GM12878 (cell line): Measurements from ENCODE around the gene RXFP3. TPM values are rescaled to one million over a fixed set of nuclear protein-coding genes. Genes with fewer than 3 reads are reported as not detected.

Experiments
- ATAC-seq: fragments of 200-7000 bp; cut with Tn5 transposase; 3 replicates; pipeline ENCODE4 v1.9.1; 2020; ENCODE audit warnings: mild to moderate bottlenecking, moderate library complexity
- BruUV-seq: library from RNA; stranded (reverse); fragments of 400-500 nt; replicated peaks from 2 replicates; lab custom pipeline; 2021; lab: Mats Ljungman, UMichigan
- CTCF ChIA-PET: fragments of 300-600 bp; sonication (Branson Sonifier 250); formaldehyde crosslinking; extraction: SDS; loops from one replicate; lab custom pipeline; 2021; ENCODE audit warnings: inconsistent platforms; lab: Yijun Ruan, JAX
- POLR2A ChIA-PET: fragments of 350-600 bp; formaldehyde crosslinking; extraction: SDS; loops from one replicate; lab custom pipeline; 2021; ENCODE audit warnings: inconsistent platforms; lab: Charles Lee
- RAD21 ChIA-PET: fragments of 300-600 bp; sonication (Branson Sonifier 250); formaldehyde crosslinking; loops from one replicate; lab custom pipeline; 2023; ENCODE audit warnings: antibody characterized with exemption; ENCODE audit not compliant: unreplicated experiment; lab: Charles Lee
- SMC1A ChIA-PET: fragments of 300-600 bp; sonication (Branson Sonifier 250); formaldehyde crosslinking; loops from one replicate; lab custom pipeline; 2023; ENCODE audit not compliant: unreplicated experiment, uncharacterized antibody; lab: Charles Lee
- DNase-seq: peaks from one replicate; pipeline ENCODE4 v3.0.0-alpha.2; 2011; ENCODE audit warnings: low read depth, low spot score
- FAIRE-seq: peaks from 3 replicates; lab custom pipeline; 2011; peaks lifted over from hg19 to GRCh38; lab: Jason Lieb, UNC
- H2AFZ ChIP-seq: 2 replicates; pipeline ENCODE4 v1.6.0; 2011; ENCODE audit warnings: low read depth, low read length, control low read depth; ENCODE audit not compliant: control insufficient read depth
- H3K27ac ChIP-seq: 2 replicates; pipeline ENCODE4 v1.5.1; 2011; ENCODE audit warnings: control low read depth; ENCODE audit not compliant: control insufficient read depth, insufficient read depth
- H3K27me3 ChIP-seq, 2 experiments: replicated peaks in 1 of 2; 2 replicates each; pipeline versions ENCODE4 v1.6.0 to v1.6.1; 2011; ENCODE audit warnings: low read length in 1 of 2; ENCODE audit not compliant: control insufficient read depth in 2 of 2, insufficient read depth in 2 of 2
- H3K36me3 ChIP-seq, 2 experiments: 2 replicates each; pipeline ENCODE4 v1.5.1; 2011; ENCODE audit warnings: low read length in 1 of 2; ENCODE audit not compliant: control insufficient read depth in 2 of 2, insufficient read depth in 2 of 2
- H3K4me1 ChIP-seq: 2 replicates; pipeline ENCODE4 v1.6.1; 2011; ENCODE audit warnings: mild to moderate bottlenecking, low read length, moderate library complexity, mixed read lengths; ENCODE audit not compliant: control insufficient read depth, insufficient read depth
- H3K4me2 ChIP-seq: 2 replicates; pipeline ENCODE4 v1.6.0; 2011; ENCODE audit warnings: control low read depth; ENCODE audit not compliant: control insufficient read depth, insufficient read depth
- H3K4me3 ChIP-seq: fragments of 200-600 bp; sonication (generic); 2 replicates; pipeline ENCODE4 v1.5.1; 2016
- H3K79me2 ChIP-seq: 2 replicates; pipeline ENCODE4 v1.6.0; 2011; ENCODE audit warnings: low read length; ENCODE audit not compliant: control insufficient read depth, insufficient read depth
- H3K9ac ChIP-seq: 2 replicates; pipeline ENCODE4 v1.8.0; 2011; ENCODE audit warnings: low read length, control low read depth, mixed read lengths; ENCODE audit not compliant: control insufficient read depth, insufficient read depth
- H3K9me3 ChIP-seq: replicated peaks from 3 replicates; pipeline ENCODE4 v1.5.1; 2011; ENCODE audit warnings: mild to moderate bottlenecking, low read length; ENCODE audit not compliant: control insufficient read depth, insufficient read depth
- H4K20me1 ChIP-seq: 2 replicates; pipeline ENCODE4 v1.6.0; 2011; ENCODE audit not compliant: control insufficient read depth, insufficient read depth
- BACH1 ChIP-seq: fragments of 450-650 bp; IDR thresholded peaks from 2 replicates; pipeline ENCODE4 v1.6.1; 2017; ENCODE audit warnings: mild to moderate bottlenecking, borderline replicate concordance
- BCL11A ChIP-seq: IDR thresholded peaks from 2 replicates; pipeline ENCODE4 v1.6.1; 2011; ENCODE audit warnings: low read depth, low read length
- CHD1 ChIP-seq: IDR thresholded peaks from 2 replicates; pipeline ENCODE4 v1.6.1; 2012; ENCODE audit warnings: low read depth, low read length, improper control_type of control experiment
- EED ChIP-seq: sonication (generic); IDR thresholded peaks from 2 replicates; pipeline ENCODE4 v1.6.1; 2016; ENCODE audit warnings: antibody characterized with exemption, low read depth
- NFIC ChIP-seq: IDR thresholded peaks from 2 replicates; pipeline ENCODE4 v1.6.1; 2012; ENCODE audit warnings: low read depth, mild to moderate bottlenecking, inconsistent platforms, low read length, moderate library complexity
- NR2C1 ChIP-seq: fragments of 450-650 bp; IDR thresholded peaks from 2 replicates; pipeline ENCODE4 v1.6.1; 2017; ENCODE audit warnings: antibody characterized with exemption, mild to moderate bottlenecking, moderate library complexity
- POLR2AphosphoS2 ChIP-seq: IDR thresholded peaks from 2 replicates; pipeline ENCODE4 v1.6.1; 2011; ENCODE audit warnings: low read depth, mild to moderate bottlenecking, low read length, improper control_type of control experiment, moderate library complexity
- RCOR1 ChIP-seq: conservative IDR thresholded peaks from 2 replicates; pipeline ENCODE4 v1.6.1; 2012; ENCODE audit warnings: low read depth, low read length, improper control_type of control experiment
- SIN3A ChIP-seq: IDR thresholded peaks from 2 replicates; pipeline ENCODE4 v1.6.1; 2012; ENCODE audit warnings: low read depth, low read length, improper control_type of control experiment
- SIX5 ChIP-seq: IDR thresholded peaks from 2 replicates; pipeline ENCODE4 v1.6.1; 2011; ENCODE audit warnings: mild to moderate bottlenecking, low read depth, low read length, moderate library complexity; ENCODE audit not compliant: severe bottlenecking
- SMAD1 ChIP-seq: fragments of 450-650 bp; IDR thresholded peaks from 2 replicates; pipeline ENCODE4 v1.6.1; 2018; ENCODE audit warnings: mild to moderate bottlenecking, low read depth; ENCODE audit not compliant: partially characterized antibody
- SMC3 ChIP-seq: IDR thresholded peaks from 2 replicates; pipeline ENCODE4 v1.6.1; 2011; ENCODE audit warnings: low read length, improper control_type of control experiment, borderline replicate concordance
- TAF1 ChIP-seq: IDR thresholded peaks from 2 replicates; pipeline ENCODE4 v1.6.1; 2011; ENCODE audit warnings: mild to moderate bottlenecking, low read depth, low read length, borderline replicate concordance
- TBL1XR1 ChIP-seq: IDR thresholded peaks from 2 replicates; pipeline ENCODE4 v1.6.1; 2012; ENCODE audit warnings: low read depth, low read length, improper control_type of control experiment
- YBX1 ChIP-seq: fragments of 450-650 bp; IDR thresholded peaks from 2 replicates; pipeline ENCODE4 v1.6.1; 2016; ENCODE audit warnings: antibody characterized with exemption
- ZBTB4 ChIP-seq: fragments of 450-650 bp; formaldehyde crosslinking; IDR thresholded peaks from 2 replicates; pipeline ENCODE4 v1.4.0; 2022; ENCODE audit warnings: mild to moderate bottlenecking, moderate library complexity
- ZBTB40 ChIP-seq: fragments of 450-650 bp; IDR thresholded peaks from 2 replicates; pipeline ENCODE4 v1.6.1; 2016; ENCODE audit warnings: mild to moderate bottlenecking, moderate library complexity, borderline replicate concordance
- WGBS: methylation state at CpG from one replicate; pipeline ENCODE4 v1.1.6; 2016; ENCODE audit warnings: low lambda C conversion rate; ENCODE audit not compliant: insufficient replicate concordance, insufficient coverage; ENCODE audit errors: missing lambda C conversion rate; 5-methylcytosine and 5-hydroxymethylcytosine counted together
- in situ Hi-C: fragments of 300-500 bp; cut with MboI; formaldehyde crosslinking; loops from 9 replicates; pipeline ENCODE4 v1.14.3; 2018; ENCODE audit warnings: mixed read lengths
- intact Hi-C: fragments of 100-400 bp; cut with micrococcal nuclease; formaldehyde crosslinking; loops from one replicate; pipeline ENCODE4 v1.14.2; 2022; ENCODE audit not compliant: unreplicated experiment
- polyA plus RNA-seq, 11 experiments: library from polyadenylated mRNA; depleted of rRNA in 4 of 11; unstranded in 6 of 11; stranded (reverse) in 5 of 11; fragments of >200 nt; fragmentation: Nextera tagmentation in 4 of 11; fragmentation: Illumina TruSeq in 1 of 11; extraction: Ambion mirVana in 4 of 11; extraction: Trizol in 1 of 11; gene quantifications; 1 replicate in 1 of 11; 2 replicates in 10 of 11; pipeline versions ENCODE4 v1.2.1 to v1.2.3, GENCODE V29; 2011 to 2016; ENCODE audit warnings: inconsistent platforms in 2 of 11, missing spikeins in 2 of 11, low read depth in 1 of 11
- total RNA-seq, 4 experiments: library from RNA; depleted of rRNA in 3 of 4; stranded (reverse); fragments of >200 nt in 3 of 4; fragmentation: Illumina TruSeq in 1 of 4; extraction: Trizol in 1 of 4; gene quantifications; 2 replicates each; pipeline versions ENCODE4 v1.2.1 to v1.2.3, GENCODE V29; 2013 to 2021

Gene RXFP3
- total and polyA plus RNA-seq, 10 of the 15 experiments (the other 5 are each of a cell fraction or from before 2014, with no cell fraction given) = 0.03 to 0.06 TPM; not detected in 8

DNA sequence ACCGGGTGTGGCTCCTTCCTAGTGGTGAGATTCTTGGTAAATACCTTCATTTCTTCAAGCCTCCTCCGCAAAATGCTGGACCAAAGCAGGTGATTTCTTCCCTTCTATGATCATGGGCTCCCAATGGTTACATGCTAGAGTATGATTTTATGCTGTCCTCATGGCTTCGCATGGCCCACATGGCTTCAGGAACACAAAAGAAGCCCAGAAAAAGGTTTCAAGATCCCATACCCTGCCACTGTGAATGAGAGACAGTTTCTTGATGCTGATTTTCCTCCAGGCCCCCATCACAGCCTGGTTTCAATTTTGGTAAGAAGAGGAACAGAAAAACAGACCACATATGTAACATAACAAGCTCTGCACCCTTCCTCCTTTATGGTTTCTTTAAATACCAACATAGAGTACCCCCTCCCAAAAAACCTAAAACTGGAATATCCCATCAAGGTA is 2.4 kb upstream of the RXFP3 start:
- H3K4me1 ChIP-seq = peaks cover 29% of the 10 kb centered on the region
- RAD21 ChIA-PET = interaction anchor here (0.7 to 8.8 kb wide), 37 partner anchors 8 to 501 kb away, joined by 3 to 111 read pairs (median 5); partner anchors contain the start of genes ADAMTS12 and TARS1
- peak; percentile 60; the same call in 1 of the 2 replicates for TF ChIP-seq BACH1
- TF ChIP-seq POLR2AphosphoS2 = no peak
- peak; percentile 96 for TF ChIP-seq NFIC
- peak; percentile 94 for TF ChIP-seq EED
- no peak for TF ChIP-seq SIN3A
- peak; percentile 13 for TF ChIP-seq SIX5
- peak; percentile 68; the same call in 1 of the 2 replicates for TF ChIP-seq TBL1XR1
- TF ChIP-seq NR2C1 = no peak
- peak; percentile 93 for TF ChIP-seq BCL11A
- TF ChIP-seq TAF1 = peak; percentile 51; the same call in 1 of the 2 replicates
- no peak for TF ChIP-seq YBX1
- no peak for TF ChIP-seq ZBTB40
- TF ChIP-seq SMC3 = peak; percentile 22; the same call in 1 of the 2 replicates
- TF ChIP-seq SMAD1 = no peak
- no peak for TF ChIP-seq ZBTB4 (CRISPR knock-in tag)
- peak; percentile 32; the same call in 1 of the 2 replicates for TF ChIP-seq RCOR1
- TF ChIP-seq CHD1 = no peak

More for the DNA sequence above, 2.4 kb upstream of the RXFP3 start:
- H3K79me2 ChIP-seq = no peaks in the 10 kb centered on the region
- BruUV-seq = no TSS peak
- ChIA-PET CTCF (interaction anchor here (0.6 to 6.6 kb wide), 55 partner anchors 8 to 511 kb away, joined by 3 to 96 read pairs (median 4); partner anchors contain the start of genes ADAMTS12 and TARS1), SMC1A (interaction anchor here (0.7 to 7.4 kb wide), 42 partner anchors 11 to 767 kb away, joined by 3 to 80 read pairs (median 5); partner anchors contain the start of genes ADAMTS12 and TARS1), POLR2A (interaction anchor here (0.5 to 2.4 kb wide), 5 partner anchors 87 to 498 kb away, joined by 3 to 9 read pairs (median 5); no protein-coding TSS in a partner anchor)
- no peaks in the 10 kb centered on the region for H4K20me1 ChIP-seq
- H3K27ac ChIP-seq = peak overlapping the region; percentile 90
- 46% methylated on average over 3 of the region's 3 CpGs for WGBS
- in situ Hi-C loops = loop anchor here (5.0 kb wide), 1 partner anchor 491 kb away; the partner anchor contains the start of gene TARS1
- no peak overlapping the region for H3K4me3 ChIP-seq
- peak; percentile 77 for DNase-seq
- peak overlapping the region; percentile 55 for H2AFZ ChIP-seq
- no peaks in the 10 kb centered on the region for H3K36me3 ChIP-seq
- peak overlapping the region; percentile 47 for H3K9ac ChIP-seq
- H3K4me2 ChIP-seq = peak overlapping the region; percentile 82
- peak; percentile 90 for ATAC-seq
- H3K9me3 ChIP-seq = no peaks in the 10 kb centered on the region; the same call in 2 of the 3 replicates
- no peaks in the 10 kb centered on the region; a peak in 1 of 4 replicates for H3K27me3 ChIP-seq
- peak; percentile 90 for FAIRE-seq
- intact Hi-C loops = loop anchor here (1.0 to 2.0 kb wide), 6 partner anchors 83 to 497 kb away; partner anchors contain the start of gene TARS1
